Measurements from ENCODE around the gene SYT12.

SYT12 gene

GRCh38 chr11:67027943-67028542, 5.1 kb downstream of the SYT12 start:
- DNase-seq (ENCODE audit: low spot score), result no peak
- Histone ChIP-seq H3K4me3 (ENCODE audit: low read length in 2 of 2) (no peak overlapping the region), H2BK120ac (ENCODE audit: low read depth, low read length) (no peak overlapping the region), H3K27ac (replicated peaks; ENCODE audit: low read length) (no peak overlapping the region), H3K79me1 (ENCODE audit: low read depth, low read length) (no peaks in the 10 kb centered on the region), H3K9ac (ENCODE audit: low read depth, low read length, poor library complexity) (no peak overlapping the region), H3K4ac (ENCODE audit: low read length) (no peak overlapping the region), H3K18ac (ENCODE audit: low read length) (no peak overlapping the region), H2BK12ac (ENCODE audit: low read length) (no peak overlapping the region), H3K9me3 (replicated peaks in 1 of 2; ENCODE audit: control insufficient read depth in 2 of 2, insufficient read depth in 1 of 2, low read depth in 1 of 2, low read length in 2 of 2) (peaks cover 0 to 5% of the 10 kb centered on the region in 2 donors), H3K36me3 (replicated peaks in 1 of 2; ENCODE audit: control insufficient read depth in 2 of 2, insufficient read depth in 2 of 2, low read length in 2 of 2) (no peaks in the 10 kb centered on the region), H3K14ac (ENCODE audit: low read length) (no peak overlapping the region), H3K4me2 (ENCODE audit: insufficient read depth, low read length, poor library complexity, severe bottlenecking) (no peak overlapping the region), H3K27me3 (ENCODE audit: control insufficient read depth in 3 of 3, insufficient read depth in 3 of 3, low read depth in 1 of 3, low read length in 3 of 3) (peaks cover 8 to 58% (median 26%) of the 10 kb centered on the region in 3 experiments), H4K8ac (ENCODE audit: low read depth, low read length) (no peak overlapping the region), H3K4me1 (ENCODE audit: control insufficient read depth in 2 of 2, insufficient read depth in 1 of 2, low read depth in 1 of 2, low read length in 2 of 2) (peaks cover 3 to 5% of the 10 kb centered on the region in 2 donors), H3K23ac (ENCODE audit: low read depth, low read length, poor library complexity) (no peak overlapping the region), H2AK5ac (ENCODE audit: low read depth, low read length) (no peak overlapping the region), H2AFZ (ENCODE audit: low read length) (no peak overlapping the region), H2BK5ac (ENCODE audit: low read length) (no peak overlapping the region), H2BK15ac (ENCODE audit: low read length) (no peak overlapping the region), H4K91ac (ENCODE audit: low read depth, low read length, poor library complexity) (no peak overlapping the region)
- WGBS, 2 donors (ENCODE audit: extremely low coverage in 2 of 2, insufficient read length in 2 of 2, insufficient replicate concordance in 1 of 2), result no CpG with 5 or more reads among the region's 6 CpGs

DNA sequence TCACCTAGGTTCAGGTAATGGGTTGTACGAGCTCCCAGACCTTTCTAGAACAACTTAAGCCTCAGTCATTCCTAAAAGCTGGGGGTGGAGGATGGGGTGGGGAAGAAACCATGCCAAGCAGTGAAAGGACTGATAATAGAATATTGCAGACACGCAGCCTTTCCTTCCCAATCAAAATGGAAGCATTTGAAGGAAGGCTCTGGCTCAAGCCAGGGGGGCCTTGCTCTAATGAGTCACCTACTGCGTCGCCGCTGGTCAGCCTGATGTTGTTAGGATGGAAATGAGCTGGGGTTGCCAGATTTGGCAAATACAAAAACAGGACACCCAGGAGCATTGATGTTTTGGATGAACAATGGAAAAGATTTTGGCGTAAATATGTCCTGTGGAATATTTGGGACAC, 6.2 kb downstream of the SYT12 start:
- Histone ChIP-seq H3K9ac (ENCODE audit: low read depth, low read length, poor library complexity) (no peak overlapping the region), H3K14ac (ENCODE audit: low read length) (no peak overlapping the region), H3K79me1 (ENCODE audit: low read depth, low read length) (no peaks in the 10 kb centered on the region), H4K91ac (ENCODE audit: low read depth, low read length, poor library complexity) (no peak overlapping the region), H4K8ac (ENCODE audit: low read depth, low read length) (no peak overlapping the region), H3K27ac (replicated peaks; ENCODE audit: low read length) (no peak overlapping the region), H2BK5ac (ENCODE audit: low read length) (no peak overlapping the region), H3K18ac (ENCODE audit: low read length) (no peak overlapping the region), H2BK120ac (ENCODE audit: low read depth, low read length) (no peak overlapping the region), H3K23ac (ENCODE audit: low read depth, low read length, poor library complexity) (no peak overlapping the region), H3K9me3 (replicated peaks in 1 of 2; ENCODE audit: control insufficient read depth in 2 of 2, insufficient read depth in 1 of 2, low read depth in 1 of 2, low read length in 2 of 2) (peaks cover 0 to 3% of the 10 kb centered on the region in 2 donors), H2AK5ac (ENCODE audit: low read depth, low read length) (no peak overlapping the region), H3K4me3 (ENCODE audit: low read length in 2 of 2) (no peak overlapping the region), H3K4ac (ENCODE audit: low read length) (no peak overlapping the region), H3K36me3 (replicated peaks in 1 of 2; ENCODE audit: control insufficient read depth in 2 of 2, insufficient read depth in 2 of 2, low read length in 2 of 2) (no peaks in the 10 kb centered on the region), H2AFZ (ENCODE audit: low read length) (no peak overlapping the region), H2BK15ac (ENCODE audit: low read length) (no peak overlapping the region), H2BK12ac (ENCODE audit: low read length) (no peak overlapping the region), H3K4me1 (ENCODE audit: control insufficient read depth in 2 of 2, insufficient read depth in 1 of 2, low read depth in 1 of 2, low read length in 2 of 2) (peaks cover 0 to 5% of the 10 kb centered on the region in 2 donors), H3K4me2 (ENCODE audit: insufficient read depth, low read length, poor library complexity, severe bottlenecking) (no peak overlapping the region), H3K27me3 (ENCODE audit: control insufficient read depth in 3 of 3, insufficient read depth in 3 of 3, low read depth in 1 of 3, low read length in 3 of 3) (peaks cover 0 to 48% (median 15%) of the 10 kb centered on the region in 3 experiments)
- DNase-seq (ENCODE audit: low spot score), result no peak
- WGBS, 2 donors (ENCODE audit: extremely low coverage in 2 of 2, insufficient read length in 2 of 2, insufficient replicate concordance in 1 of 2), result no CpG with 5 or more reads among the region's 6 CpGs

DNA sequence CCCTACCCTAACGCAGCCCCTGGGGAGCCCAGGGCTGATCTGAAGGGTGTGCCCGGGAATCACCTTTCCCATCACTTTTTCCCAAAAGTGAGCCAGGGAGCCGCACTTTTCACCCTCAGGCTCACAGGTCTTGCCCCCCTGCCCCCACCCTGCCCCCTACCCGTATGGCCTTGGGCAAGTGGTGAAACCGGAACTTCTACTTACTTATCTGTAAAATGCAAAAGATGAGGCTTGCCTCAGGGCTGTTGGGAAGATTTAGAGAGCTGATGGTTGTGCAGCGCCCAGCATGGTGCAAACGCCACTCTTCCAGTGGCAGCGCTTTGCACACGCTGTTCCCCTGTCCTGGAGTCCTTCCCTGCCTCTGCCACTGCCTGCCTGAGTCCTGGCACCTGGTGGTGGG, 8.0 kb downstream of the SYT12 start:
- no peak overlapping the region for H2BK120ac ChIP-seq (ENCODE audit: low read depth, low read length)
- peaks cover 0 to 5% of the 10 kb centered on the region in 2 donors for H3K4me1 ChIP-seq (ENCODE audit: control insufficient read depth in 2 of 2, insufficient read depth in 1 of 2, low read depth in 1 of 2, low read length in 2 of 2)
- H2AFZ ChIP-seq (ENCODE audit: low read length), result no peak overlapping the region
- no peaks in the 10 kb centered on the region for H3K36me3 ChIP-seq (replicated peaks in 1 of 2; ENCODE audit: control insufficient read depth in 2 of 2, insufficient read depth in 2 of 2, low read length in 2 of 2)
- no peak overlapping the region for H3K27ac ChIP-seq (replicated peaks; ENCODE audit: low read length)
- H3K9me3 ChIP-seq (replicated peaks in 1 of 2; ENCODE audit: control insufficient read depth in 2 of 2, insufficient read depth in 1 of 2, low read depth in 1 of 2, low read length in 2 of 2), result peaks cover 0 to 5% of the 10 kb centered on the region in 2 donors
- H3K27me3 ChIP-seq (ENCODE audit: control insufficient read depth in 3 of 3, insufficient read depth in 3 of 3, low read depth in 1 of 3, low read length in 3 of 3), result peaks cover 0 to 33% (median 0%) of the 10 kb centered on the region in 3 experiments
- no peak overlapping the region for H3K4me2 ChIP-seq (ENCODE audit: insufficient read depth, low read length, poor library complexity, severe bottlenecking)
- DNase-seq (ENCODE audit: low spot score), result no peak
- peak overlapping the region in 1 of 2 donors; percentile 52 for H3K4me3 ChIP-seq (ENCODE audit: low read length in 2 of 2)
- H2BK12ac ChIP-seq (ENCODE audit: low read length), result peak overlapping the region; percentile 41
- H4K91ac ChIP-seq (ENCODE audit: low read depth, low read length, poor library complexity), result no peak overlapping the region
- H2BK15ac ChIP-seq (ENCODE audit: low read length), result no peak overlapping the region
- H3K14ac ChIP-seq (ENCODE audit: low read length), result no peak overlapping the region
- H3K18ac ChIP-seq (ENCODE audit: low read length), result no peak overlapping the region
- H3K23ac ChIP-seq (ENCODE audit: low read depth, low read length, poor library complexity), result no peak overlapping the region
- no peak overlapping the region for H3K9ac ChIP-seq (ENCODE audit: low read depth, low read length, poor library complexity)
- no peak overlapping the region for H4K8ac ChIP-seq (ENCODE audit: low read depth, low read length)
- H2BK5ac ChIP-seq (ENCODE audit: low read length), result no peak overlapping the region
- peaks cover 1% of the 10 kb centered on the region for H3K79me1 ChIP-seq (ENCODE audit: low read depth, low read length)
- H2AK5ac ChIP-seq (ENCODE audit: low read depth, low read length), result no peak overlapping the region
- WGBS, 2 donors (ENCODE audit: extremely low coverage in 2 of 2, insufficient read length in 2 of 2, insufficient replicate concordance in 1 of 2), result no CpG with 5 or more reads among the region's 9 CpGs
- no peak overlapping the region for H3K4ac ChIP-seq (ENCODE audit: low read length)

- Histone ChIP-seq H3K18ac (ENCODE audit: low read length) (no peak overlapping the region), H3K27ac (replicated peaks; ENCODE audit: low read length) (peak overlapping the region; percentile 9), H2BK15ac (ENCODE audit: low read length) (no peak overlapping the region), H3K27me3 (ENCODE audit: control insufficient read depth in 3 of 3, insufficient read depth in 3 of 3, low read depth in 1 of 3, low read length in 3 of 3) (peaks cover 0 to 27% (median 0%) of the 10 kb centered on the region in 3 experiments), H3K79me1 (ENCODE audit: low read depth, low read length) (peaks cover 1% of the 10 kb centered on the region), H3K9me3 (replicated peaks in 1 of 2; ENCODE audit: control insufficient read depth in 2 of 2, insufficient read depth in 1 of 2, low read depth in 1 of 2, low read length in 2 of 2) (peaks cover 0 to 5% of the 10 kb centered on the region in 2 donors), H2AK5ac (ENCODE audit: low read depth, low read length) (no peak overlapping the region), H2BK120ac (ENCODE audit: low read depth, low read length) (no peak overlapping the region), H2AFZ (ENCODE audit: low read length) (no peak overlapping the region), H2BK5ac (ENCODE audit: low read length) (no peak overlapping the region), H3K36me3 (replicated peaks in 1 of 2; ENCODE audit: control insufficient read depth in 2 of 2, insufficient read depth in 2 of 2, low read length in 2 of 2) (no peaks in the 10 kb centered on the region), H4K8ac (ENCODE audit: low read depth, low read length) (no peak overlapping the region), H3K14ac (ENCODE audit: low read length) (peak overlapping the region; percentile 56), H3K4me1 (ENCODE audit: control insufficient read depth in 2 of 2, insufficient read depth in 1 of 2, low read depth in 1 of 2, low read length in 2 of 2) (peaks cover 0 to 5% of the 10 kb centered on the region in 2 donors), H3K4ac (ENCODE audit: low read length) (no peak overlapping the region), H3K23ac (ENCODE audit: low read depth, low read length, poor library complexity) (no peak overlapping the region), H3K4me2 (ENCODE audit: insufficient read depth, low read length, poor library complexity, severe bottlenecking) (no peak overlapping the region), H2BK12ac (ENCODE audit: low read length) (no peak overlapping the region), H4K91ac (ENCODE audit: low read depth, low read length, poor library complexity) (no peak overlapping the region), H3K9ac (ENCODE audit: low read depth, low read length, poor library complexity) (no peak overlapping the region), H3K4me3 (ENCODE audit: low read length in 2 of 2) (no peak overlapping the region)
- WGBS, 2 donors (ENCODE audit: extremely low coverage in 2 of 2, insufficient read length in 2 of 2, insufficient replicate concordance in 1 of 2), result no CpG with 5 or more reads among the region's 23 CpGs
- no peak for DNase-seq (ENCODE audit: low spot score)
These were observed 9.0 kb downstream of the SYT12 start for GRCh38 chr11:67031791-67032561.
